Stimulated activated CD4-positive, alpha-beta T cell treated with anti-CD3 and anti-CD28 coated beads, Interleukin-1b, Interleukin-23, amount 100 ng/mL, for 4 hours (primary cell): Measurements from ENCODE around the gene ZNF592.
A peak's percentile ranks its signal among the peaks of the same experiment; 100 is the strongest.
"Not testable (repeated sequence)": the region's sequence is repeated elsewhere in the genome, so short reads cannot be mapped to it uniquely, and the experiment has no call there.

Source experiments
- DNase-seq, 2 donors: peaks; one replicate each; pipeline ENCODE4 v3.0.0-alpha.2; 2020; ENCODE audit warnings: low read depth in 2 of 2

Gene ZNF592

GRCh38 chr15:84741121-84741520 is 7.3 kb upstream of the ZNF592 start:
- DNase-seq, result no peak

GRCh38 chr15:84747416-84748273 is 747 bp upstream of the ZNF592 start:
- DNase-seq, result peak; percentile 39 to 48

GRCh38 chr15:84749111-84749991 is 959 bp downstream of the ZNF592 start:
- no peak for DNase-seq

- no peak for DNase-seq
These were observed 2.2 kb downstream of the ZNF592 start for GRCh38 chr15:84750583-84751092.

GRCh38 chr15:84751721-84752120 is 3.3 kb downstream of the ZNF592 start:
- not testable (repeated sequence) for DNase-seq

- DNase-seq, result no peak
These were observed 3.8 kb downstream of the ZNF592 start for GRCh38 chr15:84752195-84752594.

GRCh38 chr15:84752700-84753099 is 4.3 kb downstream of the ZNF592 start:
- DNase-seq, result no peak

- DNase-seq, result not testable (repeated sequence)
These were observed 6.5 kb downstream of the ZNF592 start for GRCh38 chr15:84754889-84755288.

- no peak for DNase-seq
These were observed 7.5 kb downstream of the ZNF592 start for GRCh38 chr15:84755736-84756527.

GRCh38 chr15:84759018-84759417 is 10.6 kb downstream of the ZNF592 start:
- no peak for DNase-seq

- no peak for DNase-seq
These were observed 11.8 kb downstream of the ZNF592 start for GRCh38 chr15:84760219-84760618.

- DNase-seq, result no peak
These were observed 13.3 kb downstream of the ZNF592 start for GRCh38 chr15:84761607-84762131.

GRCh38 chr15:84762840-84763572 is 14.6 kb downstream of the ZNF592 start:
- DNase-seq, result no peak

- DNase-seq, result no peak
These were observed 16.2 kb downstream of the ZNF592 start for GRCh38 chr15:84764585-84764984.

GRCh38 chr15:84764989-84765388 is 16.6 kb downstream of the ZNF592 start:
- DNase-seq, result no peak

GRCh38 chr15:84765675-84766074 is 17.3 kb downstream of the ZNF592 start:
- DNase-seq, result no peak

- DNase-seq, result no peak
These were observed 18.2 kb downstream of the ZNF592 start for GRCh38 chr15:84766461-84767035.

GRCh38 chr15:84772031-84772430 is 23.6 kb downstream of the ZNF592 start:
- DNase-seq, result no peak

- no peak for DNase-seq
These were observed 24.1 kb downstream of the ZNF592 start for GRCh38 chr15:84772467-84772866.

GRCh38 chr15:84773716-84774115 is 25.3 kb downstream of the ZNF592 start:
- no peak for DNase-seq
